OCI-LY1 (cell line): ENCODE results near the gene MAP2.

Experiments
- H2AFZ ChIP-seq: fragments of 200-600 bp; sonication (generic), shearing (Covaris generic); 2 replicates; pipeline ENCODE4 v1.6.0; 2014; ENCODE audit warnings: antibody characterized with exemption, mild to moderate bottlenecking, low read length
- H3F3A ChIP-seq: fragments of 200-600 bp; sonication (generic), shearing (Covaris generic); 2 replicates; pipeline ENCODE4 v1.6.0; 2014; ENCODE audit warnings: mild to moderate bottlenecking, antibody characterized with exemption, low read length, moderate library complexity; ENCODE audit not compliant: insufficient read depth
- H3K27ac ChIP-seq: fragments of 200-600 bp; sonication (generic); 2 replicates; pipeline ENCODE4 v1.5.1; 2014; ENCODE audit warnings: low read length, mixed run types, mild to moderate bottlenecking, low read depth; ENCODE audit not compliant: poor library complexity, severe bottlenecking
- H3K27me3 ChIP-seq: fragments of 200-600 bp; sonication (generic); 2 replicates; pipeline ENCODE4 v1.6.0; 2014; ENCODE audit warnings: antibody characterized with exemption, mild to moderate bottlenecking, low read length, moderate library complexity; ENCODE audit not compliant: insufficient read depth
- H3K36me3 ChIP-seq: fragments of 200-600 bp; sonication (generic); 2 replicates; pipeline ENCODE4 v1.6.1; 2014; ENCODE audit warnings: mild to moderate bottlenecking, antibody characterized with exemption, low read length, moderate library complexity, mixed read lengths; ENCODE audit not compliant: insufficient read depth
- H3K4me1 ChIP-seq: fragments of 200-600 bp; sonication (generic); 2 replicates; pipeline ENCODE4 v1.5.1; 2014; ENCODE audit warnings: mild to moderate bottlenecking, low read length, moderate library complexity; ENCODE audit not compliant: insufficient read depth, severe bottlenecking
- H3K4me2 ChIP-seq: fragments of 200-600 bp; sonication (generic), shearing (Covaris generic); 2 replicates; pipeline ENCODE4 v1.6.1; 2014; ENCODE audit warnings: low read length
- H3K4me3 ChIP-seq: fragments of 200-600 bp; sonication (generic); 2 replicates; pipeline ENCODE4 v1.5.1; 2014; ENCODE audit warnings: low read length, low read depth, mild to moderate bottlenecking, mixed read lengths; ENCODE audit not compliant: poor library complexity, severe bottlenecking
- H3K79me2 ChIP-seq: fragments of 200-600 bp; shearing (Covaris generic); 2 replicates; pipeline ENCODE4 v1.6.1; 2016; ENCODE audit warnings: mixed run types, low read length, mixed read lengths; ENCODE audit not compliant: insufficient read depth
- H3K9ac ChIP-seq: fragments of 200-600 bp; sonication (generic), shearing (Covaris generic); 2 replicates; pipeline ENCODE4 v1.6.1; 2014; ENCODE audit warnings: mild to moderate bottlenecking, low read length, mixed read lengths
- H3K9me2 ChIP-seq: fragments of 200-600 bp; sonication (generic), shearing (Covaris generic); 2 replicates; pipeline ENCODE4 v1.6.1; 2014; ENCODE audit warnings: low read depth, mild to moderate bottlenecking, low read length, mixed read lengths
- H3K9me3 ChIP-seq: fragments of 200-600 bp; shearing (Covaris generic); 2 replicates; pipeline ENCODE4 v1.6.1; 2014; ENCODE audit warnings: low read length, mixed read lengths
- H4K20me1 ChIP-seq: fragments of 200-600 bp; sonication (generic), shearing (Covaris generic); 2 replicates; pipeline ENCODE4 v1.6.0; 2016; ENCODE audit warnings: mild to moderate bottlenecking, low read length; ENCODE audit not compliant: insufficient read depth
- CTCF ChIP-seq: fragments of 200-600 bp; sonication (generic), shearing (Covaris generic); IDR thresholded peaks from 2 replicates; pipeline ENCODE4 v1.5.1; 2017; ENCODE audit warnings: mild to moderate bottlenecking, antibody characterized with exemption, low read length, moderate library complexity, mixed read lengths
- EZH2 ChIP-seq: fragments of 200-600 bp; sonication (generic), shearing (Covaris generic); IDR thresholded peaks from 2 replicates; pipeline ENCODE4 v1.8.0; 2017; ENCODE audit warnings: borderline replicate concordance, mixed run types, mild to moderate bottlenecking, antibody characterized with exemption, low read length, moderate library complexity, mixed read lengths

The MAP2 gene

GRCh38 chr2:209564816-209565215 lies 141.0 kb downstream of the MAP2 start:
- H3K4me1 ChIP-seq = peaks cover 32% of the 10 kb centered on the region
- H3K27me3 ChIP-seq = no peaks in the 10 kb centered on the region
- no peaks in the 10 kb centered on the region for H3K9me3 ChIP-seq
- H2AFZ ChIP-seq = no peak overlapping the region
- no peak overlapping the region for H3K9ac ChIP-seq
- H3K9me2 ChIP-seq = no peaks in the 10 kb centered on the region
- H3F3A ChIP-seq = no peaks in the 10 kb centered on the region
- no peak overlapping the region for H3K4me3 ChIP-seq
- no peaks in the 10 kb centered on the region for H3K79me2 ChIP-seq
- H4K20me1 ChIP-seq = no peaks in the 10 kb centered on the region
- no peaks in the 10 kb centered on the region for H3K36me3 ChIP-seq
- TF ChIP-seq CTCF (no peak), EZH2 (no peak)
- H3K27ac ChIP-seq = no peak overlapping the region
- H3K4me2 ChIP-seq = no peak overlapping the region

GRCh38 chr2:209565896-209566582 lies 142.2 kb downstream of the MAP2 start:
- no peaks in the 10 kb centered on the region for H4K20me1 ChIP-seq
- H3K27ac ChIP-seq = no peak overlapping the region
- no peak overlapping the region for H3K4me2 ChIP-seq
- H3K4me3 ChIP-seq = no peak overlapping the region
- H3K4me1 ChIP-seq = peaks cover 32% of the 10 kb centered on the region
- H3K36me3 ChIP-seq = no peaks in the 10 kb centered on the region
- H3F3A ChIP-seq = no peaks in the 10 kb centered on the region
- H3K79me2 ChIP-seq = no peaks in the 10 kb centered on the region
- no peaks in the 10 kb centered on the region for H3K9me2 ChIP-seq
- H3K9me3 ChIP-seq = no peaks in the 10 kb centered on the region
- H3K27me3 ChIP-seq = no peaks in the 10 kb centered on the region
- H2AFZ ChIP-seq = no peak overlapping the region
- no peak for TF ChIP-seq EZH2
- no peak for TF ChIP-seq CTCF
- H3K9ac ChIP-seq = no peak overlapping the region

DNA sequence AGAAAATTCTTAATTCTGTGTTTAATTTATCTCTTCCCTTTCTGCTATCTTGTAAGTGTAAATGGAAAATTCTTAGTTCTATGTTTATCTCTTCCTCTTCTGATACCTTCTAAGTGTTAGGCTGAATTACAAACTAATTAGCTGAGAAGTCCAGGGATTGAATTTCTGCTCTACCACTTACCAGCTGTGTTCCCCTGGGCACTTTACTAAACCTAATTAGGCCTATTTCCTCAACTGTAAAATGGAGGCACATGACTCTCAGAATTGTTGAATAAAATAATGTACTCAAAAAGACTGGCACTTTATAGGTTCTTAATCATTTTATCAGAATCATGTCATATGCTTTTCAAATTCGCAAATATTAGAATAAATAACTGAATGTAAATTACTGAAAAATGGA lies 146.3 kb downstream of the MAP2 start:
- Histone ChIP-seq H3K4me2 (no peak overlapping the region), H3K9me3 (no peaks in the 10 kb centered on the region), H3K4me1 (peaks cover 7% of the 10 kb centered on the region), H4K20me1 (no peaks in the 10 kb centered on the region), H3K4me3 (no peak overlapping the region), H3K36me3 (no peaks in the 10 kb centered on the region), H3K9me2 (no peaks in the 10 kb centered on the region), H3F3A (no peaks in the 10 kb centered on the region), H2AFZ (no peak overlapping the region), H3K27me3 (no peaks in the 10 kb centered on the region), H3K27ac (no peak overlapping the region), H3K9ac (no peak overlapping the region), H3K79me2 (no peaks in the 10 kb centered on the region)
- no peak for TF ChIP-seq CTCF
- no peak for TF ChIP-seq EZH2
